GM19452 (cell line): Measurements from ENCODE around the gene TET2.

Experiments
- ATAC-seq: cut with Tn5 transposase; IDR thresholded peaks from one replicate; pipeline ENCODE4 v1.9.1; 2021; ENCODE audit not compliant: unreplicated experiment

Gene TET2

GRCh38 chr4:105146276-105147015, at the start of gene TET2:
Gene TET2 (plus strand): TSS chr4:105146876. CDS start chr4:105233943, 87,067 bp downstream.
- ATAC-seq: peak; percentile 86

- no peak for ATAC-seq
These were observed 44.7 kb upstream of the TET2 start for GRCh38 chr4:105102016-105102415.

- ATAC-seq: no peak
These were observed 40.2 kb upstream of the TET2 start for GRCh38 chr4:105106426-105106825.

GRCh38 chr4:105107095-105107856, 39.4 kb upstream of the TET2 start:
- ATAC-seq: no peak

- no peak for ATAC-seq
These were observed 37.7 kb upstream of the TET2 start for GRCh38 chr4:105108971-105109370.

- no peak for ATAC-seq
These were observed 34.4 kb upstream of the TET2 start for GRCh38 chr4:105112274-105112673.

GRCh38 chr4:105113800-105114199, 32.9 kb upstream of the TET2 start:
- peak; percentile 69 for ATAC-seq

GRCh38 chr4:105116616-105117319, 29.9 kb upstream of the TET2 start:
- no peak for ATAC-seq

- no peak for ATAC-seq
These were observed 27.3 kb upstream of the TET2 start for GRCh38 chr4:105119356-105119755.

- no peak for ATAC-seq
These were observed 26.1 kb upstream of the TET2 start for GRCh38 chr4:105120626-105121025.

- no peak for ATAC-seq
These were observed 24.3 kb upstream of the TET2 start for GRCh38 chr4:105122350-105122749.

- ATAC-seq: no peak
These were observed 20.1 kb upstream of the TET2 start for GRCh38 chr4:105126311-105127169.

- no peak for ATAC-seq
These were observed 19.6 kb upstream of the TET2 start for GRCh38 chr4:105127170-105127445.

- no peak for ATAC-seq
These were observed 18.5 kb upstream of the TET2 start for GRCh38 chr4:105128208-105128607.

GRCh38 chr4:105129286-105130040, 17.2 kb upstream of the TET2 start:
- no peak for ATAC-seq

GRCh38 chr4:105130945-105131344, 15.7 kb upstream of the TET2 start:
- ATAC-seq: no peak

- ATAC-seq: no peak
These were observed 12.7 kb upstream of the TET2 start for GRCh38 chr4:105133976-105134375.

- ATAC-seq: no peak
These were observed 10.9 kb upstream of the TET2 start for GRCh38 chr4:105135785-105136184.

- no peak for ATAC-seq
These were observed 9.4 kb upstream of the TET2 start for GRCh38 chr4:105137121-105137875.

- ATAC-seq: no peak
These were observed 7.0 kb upstream of the TET2 start for GRCh38 chr4:105139646-105140045.
